ENCODE data around the gene UBQLN1. TPM values are rescaled to one million over a fixed set of nuclear protein-coding genes. Genes with fewer than 3 reads are reported as not detected.

Gene UBQLN1
- total and polyA plus RNA-seq, 4 donors, result 31.4 to 93.1 (median 58.7) TPM

GRCh38 chr9:83652433-83652832 lies 55.3 kb downstream of the UBQLN1 start:
- intact Hi-C loops (cut with DNase I), result no loop called here
- no peak for ATAC-seq (ENCODE audit: low FRiP score)
- Histone ChIP-seq H3K9me3 (ENCODE audit: control insufficient read depth, low read length) (no peaks in the 10 kb centered on the region), H3K4me3 (ENCODE audit: low read length in 2 of 2) (no peak overlapping the region), H3K4me1 (ENCODE audit: control insufficient read depth in 1 of 2, insufficient read depth in 2 of 2, low read length in 2 of 2) (no peaks in the 10 kb centered on the region), H3K27ac (ENCODE audit: low read depth in 1 of 2, low read length in 2 of 2) (no peak overlapping the region), H3K36me3 (ENCODE audit: control insufficient read depth in 1 of 2, insufficient read depth in 2 of 2, low read length in 1 of 2) (peaks cover 4 to 13% of the 10 kb centered on the region in 2 donors), H3K27me3 (ENCODE audit: control insufficient read depth in 1 of 2, insufficient read depth in 2 of 2, low read length in 1 of 2) (no peaks in the 10 kb centered on the region)
- 94 to 97% methylated on average over 1 of the region's 1 CpG for WGBS, 2 donors
- DNase-seq, result no peak

GRCh38 chr9:83651558-83651957 lies 56.2 kb downstream of the UBQLN1 start:
- Histone ChIP-seq H3K4me3 (ENCODE audit: low read length in 2 of 2) (no peak overlapping the region), H3K9me3 (ENCODE audit: control insufficient read depth, low read length) (no peaks in the 10 kb centered on the region), H3K27ac (ENCODE audit: low read depth in 1 of 2, low read length in 2 of 2) (no peak overlapping the region), H3K4me1 (ENCODE audit: control insufficient read depth in 1 of 2, insufficient read depth in 2 of 2, low read length in 2 of 2) (no peaks in the 10 kb centered on the region), H3K27me3 (ENCODE audit: control insufficient read depth in 1 of 2, insufficient read depth in 2 of 2, low read length in 1 of 2) (no peaks in the 10 kb centered on the region), H3K36me3 (ENCODE audit: control insufficient read depth in 1 of 2, insufficient read depth in 2 of 2, low read length in 1 of 2) (peaks cover 4 to 8% of the 10 kb centered on the region in 2 donors)
- DNase-seq (no peak), ATAC-seq (ENCODE audit: low FRiP score) (no peak)
- intact Hi-C loops (cut with DNase I), result no loop called here
- 94 to 95% methylated on average over 2 of the region's 2 CpGs for WGBS, 2 donors

- intact Hi-C loops (cut with DNase I), result no loop called here
- H3K4me1 ChIP-seq (ENCODE audit: control insufficient read depth in 1 of 2, insufficient read depth in 2 of 2, low read length in 2 of 2), result no peaks in the 10 kb centered on the region
- H3K27ac ChIP-seq (ENCODE audit: low read depth in 1 of 2, low read length in 2 of 2), result no peak overlapping the region
- H3K4me3 ChIP-seq (ENCODE audit: low read length in 2 of 2), result no peak overlapping the region
- H3K9me3 ChIP-seq (ENCODE audit: control insufficient read depth, low read length), result no peaks in the 10 kb centered on the region
- no peaks in the 10 kb centered on the region for H3K27me3 ChIP-seq (ENCODE audit: control insufficient read depth in 1 of 2, insufficient read depth in 2 of 2, low read length in 1 of 2)
- ATAC-seq (ENCODE audit: low FRiP score) (no peak), DNase-seq (no peak)
- 73 to 77% methylated on average over 4 of the region's 4 CpGs for whole genome bisulfite sequencing, 2 donors
- peaks cover 1 to 5% of the 10 kb centered on the region in 2 donors for H3K36me3 ChIP-seq (ENCODE audit: control insufficient read depth in 1 of 2, insufficient read depth in 2 of 2, low read length in 1 of 2)
Measured at GRCh38 chr9:83649515-83649914, 58.2 kb downstream of the UBQLN1 start.

- no peak overlapping the region for H3K27ac ChIP-seq (ENCODE audit: low read depth in 1 of 2, low read length in 2 of 2)
- ATAC-seq (ENCODE audit: low FRiP score) (peak; percentile 72), DNase-seq (peak; percentile 68 to 86)
- 54 to 66% methylated on average over 7 to 8 of the region's 8 CpGs for WGBS, 2 donors
- no peaks in the 10 kb centered on the region for H3K27me3 ChIP-seq (ENCODE audit: control insufficient read depth in 1 of 2, insufficient read depth in 2 of 2, low read length in 1 of 2)
- intact Hi-C loops (cut with DNase I), result no loop called here
- H3K4me3 ChIP-seq (ENCODE audit: low read length in 2 of 2), result no peak overlapping the region
- no peaks in the 10 kb centered on the region for H3K9me3 ChIP-seq (ENCODE audit: control insufficient read depth, low read length)
- H3K36me3 ChIP-seq (ENCODE audit: control insufficient read depth in 1 of 2, insufficient read depth in 2 of 2, low read length in 1 of 2), result peaks cover 1 to 5% of the 10 kb centered on the region in 2 donors
- no peaks in the 10 kb centered on the region for H3K4me1 ChIP-seq (ENCODE audit: control insufficient read depth in 1 of 2, insufficient read depth in 2 of 2, low read length in 2 of 2)
Measured at GRCh38 chr9:83649080-83649479, 58.7 kb downstream of the UBQLN1 start.

GRCh38 chr9:83646500-83647239 lies 61.1 kb downstream of the UBQLN1 start:
- H3K4me1 ChIP-seq (ENCODE audit: control insufficient read depth in 1 of 2, insufficient read depth in 2 of 2, low read length in 2 of 2), result no peaks in the 10 kb centered on the region
- intact Hi-C loops (cut with DNase I), result no loop called here
- H3K27ac ChIP-seq (ENCODE audit: low read depth in 1 of 2, low read length in 2 of 2), result no peak overlapping the region
- H3K27me3 ChIP-seq (ENCODE audit: control insufficient read depth in 1 of 2, insufficient read depth in 2 of 2, low read length in 1 of 2), result no peaks in the 10 kb centered on the region
- ATAC-seq (ENCODE audit: low FRiP score), result no peak
- no peak overlapping the region for H3K4me3 ChIP-seq (ENCODE audit: low read length in 2 of 2)
- DNase-seq, result no peak
- peaks cover 2 to 4% of the 10 kb centered on the region in 2 donors for H3K36me3 ChIP-seq (ENCODE audit: control insufficient read depth in 1 of 2, insufficient read depth in 2 of 2, low read length in 1 of 2)
- WGBS, 2 donors, result 73% methylated on average over 8 of the region's 8 CpGs
- no peaks in the 10 kb centered on the region for H3K9me3 ChIP-seq (ENCODE audit: control insufficient read depth, low read length)

- no peaks in the 10 kb centered on the region for H3K9me3 ChIP-seq (ENCODE audit: control insufficient read depth, low read length)
- no peak overlapping the region for H3K4me3 ChIP-seq (ENCODE audit: low read length in 2 of 2)
- intact Hi-C loops (cut with DNase I), result no loop called here
- DNase-seq (no peak), ATAC-seq (ENCODE audit: low FRiP score) (no peak)
- WGBS, 2 donors, result 63 to 68% methylated on average over 4 of the region's 4 CpGs
- H3K27ac ChIP-seq (ENCODE audit: low read depth in 1 of 2, low read length in 2 of 2), result no peak overlapping the region
- peaks cover 2 to 3% of the 10 kb centered on the region in 2 donors for H3K36me3 ChIP-seq (ENCODE audit: control insufficient read depth in 1 of 2, insufficient read depth in 2 of 2, low read length in 1 of 2)
- H3K4me1 ChIP-seq (ENCODE audit: control insufficient read depth in 1 of 2, insufficient read depth in 2 of 2, low read length in 2 of 2), result no peaks in the 10 kb centered on the region
- H3K27me3 ChIP-seq (ENCODE audit: control insufficient read depth in 1 of 2, insufficient read depth in 2 of 2, low read length in 1 of 2), result no peaks in the 10 kb centered on the region
Measured at GRCh38 chr9:83642793-83643192, 65.0 kb downstream of the UBQLN1 start.

- ATAC-seq (ENCODE audit: low FRiP score) (no peak), DNase-seq (no peak)
- Histone ChIP-seq H3K4me3 (ENCODE audit: low read length in 2 of 2) (no peak overlapping the region), H3K27me3 (ENCODE audit: control insufficient read depth in 1 of 2, insufficient read depth in 2 of 2, low read length in 1 of 2) (no peaks in the 10 kb centered on the region), H3K9me3 (ENCODE audit: control insufficient read depth, low read length) (no peaks in the 10 kb centered on the region), H3K27ac (ENCODE audit: low read depth in 1 of 2, low read length in 2 of 2) (no peak overlapping the region), H3K4me1 (ENCODE audit: control insufficient read depth in 1 of 2, insufficient read depth in 2 of 2, low read length in 2 of 2) (no peaks in the 10 kb centered on the region), H3K36me3 (ENCODE audit: control insufficient read depth in 1 of 2, insufficient read depth in 2 of 2, low read length in 1 of 2) (peaks cover 2 to 3% of the 10 kb centered on the region in 2 donors)
- intact Hi-C loops (cut with DNase I), result no loop called here
- 59 to 69% methylated on average over 1 of the region's 1 CpG for WGBS, 2 donors
Measured at GRCh38 chr9:83639266-83639665, 68.5 kb downstream of the UBQLN1 start.

GRCh38 chr9:83637389-83637788 lies 70.4 kb downstream of the UBQLN1 start:
- 70 to 87% methylated on average over 1 of the region's 1 CpG for WGBS, 2 donors
- no peak for ATAC-seq (ENCODE audit: low FRiP score)
- no peaks in the 10 kb centered on the region for H3K9me3 ChIP-seq (ENCODE audit: control insufficient read depth, low read length)
- H3K27ac ChIP-seq (ENCODE audit: low read depth in 1 of 2, low read length in 2 of 2), result no peak overlapping the region
- peaks cover 0 to 3% of the 10 kb centered on the region in 2 donors for H3K36me3 ChIP-seq (ENCODE audit: control insufficient read depth in 1 of 2, insufficient read depth in 2 of 2, low read length in 1 of 2)
- no peaks in the 10 kb centered on the region for H3K4me1 ChIP-seq (ENCODE audit: control insufficient read depth in 1 of 2, insufficient read depth in 2 of 2, low read length in 2 of 2)
- no peak for DNase-seq
- H3K27me3 ChIP-seq (ENCODE audit: control insufficient read depth in 1 of 2, insufficient read depth in 2 of 2, low read length in 1 of 2), result no peaks in the 10 kb centered on the region
- intact Hi-C loops (cut with DNase I), result no loop called here
- H3K4me3 ChIP-seq (ENCODE audit: low read length in 2 of 2), result no peak overlapping the region

GRCh38 chr9:83636813-83637212 lies 70.9 kb downstream of the UBQLN1 start:
- intact Hi-C loops (cut with DNase I), result no loop called here
- no peaks in the 10 kb centered on the region for H3K27me3 ChIP-seq (ENCODE audit: control insufficient read depth in 1 of 2, insufficient read depth in 2 of 2, low read length in 1 of 2)
- ATAC-seq (ENCODE audit: low FRiP score), result no peak
- no peaks in the 10 kb centered on the region for H3K9me3 ChIP-seq (ENCODE audit: control insufficient read depth, low read length)
- DNase-seq, result no peak
- H3K27ac ChIP-seq (ENCODE audit: low read depth in 1 of 2, low read length in 2 of 2), result no peak overlapping the region
- peaks cover 0 to 3% of the 10 kb centered on the region in 2 donors for H3K36me3 ChIP-seq (ENCODE audit: control insufficient read depth in 1 of 2, insufficient read depth in 2 of 2, low read length in 1 of 2)
- H3K4me1 ChIP-seq (ENCODE audit: control insufficient read depth in 1 of 2, insufficient read depth in 2 of 2, low read length in 2 of 2), result no peaks in the 10 kb centered on the region
- H3K4me3 ChIP-seq (ENCODE audit: low read length in 2 of 2), result no peak overlapping the region
